Measurements from ENCODE around the gene CUL9. TPM values are rescaled to one million over a fixed set of nuclear protein-coding genes. Genes with fewer than 3 reads are reported as not detected.

CUL9 gene
- total RNA-seq, 1 experiment from 2014 or later = 15.2 TPM

DNA sequence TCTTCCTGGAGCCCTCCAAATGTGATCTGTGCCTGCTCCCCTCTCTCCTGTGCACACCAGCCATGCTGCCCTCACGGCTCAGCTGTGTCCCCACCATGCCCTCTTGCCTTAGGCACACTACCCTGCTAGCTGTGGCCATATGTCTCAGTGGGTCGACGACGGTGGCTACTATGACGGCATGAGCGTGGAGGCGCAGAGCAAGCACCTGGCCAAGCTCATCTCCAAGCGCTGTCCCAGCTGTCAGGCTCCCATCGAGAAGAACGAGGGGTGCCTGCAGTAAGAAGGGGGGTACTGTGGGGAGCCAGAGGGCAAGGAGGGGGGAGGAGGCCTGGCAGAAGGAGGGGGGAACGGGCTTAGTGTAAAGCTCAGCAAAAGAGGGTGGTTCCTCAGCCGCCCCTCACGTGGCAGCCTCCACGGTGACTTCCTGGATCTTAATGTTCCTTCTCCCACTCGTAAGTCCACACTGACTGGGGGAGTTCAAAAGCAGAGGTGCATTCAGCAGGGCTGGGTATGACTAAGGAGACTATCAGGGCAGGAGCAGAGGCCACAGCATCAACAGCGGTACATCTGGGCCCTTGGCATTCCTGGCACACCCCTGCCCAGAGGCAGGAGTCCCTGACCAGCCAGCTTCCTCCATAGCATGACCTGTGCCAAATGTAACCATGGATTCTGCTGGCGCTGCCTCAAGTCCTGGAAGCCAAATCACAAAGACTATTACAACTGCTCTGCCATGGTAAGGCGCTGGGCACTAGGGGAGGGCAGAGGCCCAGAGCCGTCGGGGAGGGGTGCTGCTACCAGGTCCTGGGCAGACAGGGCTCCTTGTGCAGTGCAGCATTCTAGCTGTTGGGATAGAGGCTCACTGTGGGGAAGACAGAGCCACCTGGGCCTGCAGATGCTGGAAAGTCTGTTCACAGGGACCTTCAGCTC lies 39.3 kb downstream of the CUL9 start:
- Histone ChIP-seq H3T11ph (ENCODE audit: low read length) (no peak overlapping the region), H3K4me1 (ENCODE audit: insufficient read depth, low read length) (no peaks in the 10 kb centered on the region; the same call in 1 of the 2 replicates), H3K4ac (ENCODE audit: low read depth, low read length) (no peak overlapping the region), H2BK120ac (ENCODE audit: low read depth, low read length, poor library complexity, severe bottlenecking) (no peak overlapping the region), H4K8ac (replicated peaks; ENCODE audit: insufficient read length, low read depth, low read length) (no peak overlapping the region), H3K14ac (ENCODE audit: insufficient read depth, low read length) (no peak overlapping the region; the same call in 1 of the 2 replicates), H2BK5ac (ENCODE audit: insufficient read length, low read length) (no peak overlapping the region), H2BK15ac (ENCODE audit: low read depth, low read length) (no peak overlapping the region), H3K27ac (ENCODE audit: insufficient read length, low read depth, low read length) (no peak overlapping the region), H3K9me3 (ENCODE audit: control insufficient read depth, low read depth, low read length) (no peaks in the 10 kb centered on the region), H3K23ac (ENCODE audit: insufficient read length, low read depth, low read length) (no peak overlapping the region), H2BK12ac (ENCODE audit: insufficient read length, low read depth, low read length) (no peak overlapping the region), H3K9ac (ENCODE audit: extremely low read depth, insufficient read length, low read length) (no peak overlapping the region), H3K18ac (ENCODE audit: insufficient read length, low read depth, low read length) (no peak overlapping the region), H3K23me2 (ENCODE audit: insufficient read length, low read depth, low read length, poor library complexity, severe bottlenecking) (no peaks in the 10 kb centered on the region), H3K27me3 (ENCODE audit: insufficient read depth, low read length) (no peaks in the 10 kb centered on the region), H4K20me1 (ENCODE audit: control insufficient read depth, insufficient read depth, insufficient read length) (no peaks in the 10 kb centered on the region), H3K79me2 (ENCODE audit: insufficient read depth, low read length) (no peaks in the 10 kb centered on the region), H3K56ac (ENCODE audit: insufficient read length, low read depth, low read length) (no peak overlapping the region), H2AK5ac (ENCODE audit: insufficient read length, low read length) (no peak overlapping the region), H4K91ac (ENCODE audit: insufficient read length, low read depth, low read length) (no peak overlapping the region), H3K79me1 (ENCODE audit: insufficient read depth, low read depth, low read length, poor library complexity, severe bottlenecking) (no peaks in the 10 kb centered on the region), H2AFZ (ENCODE audit: low read length) (no peak overlapping the region), H3K4me2 (ENCODE audit: insufficient read depth, insufficient read length, low read length) (no peak overlapping the region), H2BK20ac (ENCODE audit: low read depth, low read length, poor library complexity, severe bottlenecking) (no peak overlapping the region), H4K5ac (ENCODE audit: insufficient read length, low read depth, low read length) (no peak overlapping the region)
- Mint-ChIP-seq H3K36me3 (ENCODE audit: insufficient read depth in 1 of 3, low read depth in 3 of 3) (peaks cover 9 to 32% (median 14%) of the 10 kb centered on the region in 3 experiments), H3K27ac (peak overlapping the region; percentile 8 to 72 (median 29); a peak in 4 of 7 replicates), H3K4me3 (no peak overlapping the region), H3K27me3 (ENCODE audit: low read depth) (peaks cover 2% of the 10 kb centered on the region; the same call in 1 of the 2 replicates), H3K4me1 (peaks cover 5 to 14% of the 10 kb centered on the region in 2 experiments), H3K9me3 (no peaks in the 10 kb centered on the region)
- no peak for DNase-seq
- WGBS (ENCODE audit: extremely low coverage, insufficient read length, low lambda C conversion rate) = no CpG with 5 or more reads among the region's 20 CpGs
- TF ChIP-seq, protein P1, sequence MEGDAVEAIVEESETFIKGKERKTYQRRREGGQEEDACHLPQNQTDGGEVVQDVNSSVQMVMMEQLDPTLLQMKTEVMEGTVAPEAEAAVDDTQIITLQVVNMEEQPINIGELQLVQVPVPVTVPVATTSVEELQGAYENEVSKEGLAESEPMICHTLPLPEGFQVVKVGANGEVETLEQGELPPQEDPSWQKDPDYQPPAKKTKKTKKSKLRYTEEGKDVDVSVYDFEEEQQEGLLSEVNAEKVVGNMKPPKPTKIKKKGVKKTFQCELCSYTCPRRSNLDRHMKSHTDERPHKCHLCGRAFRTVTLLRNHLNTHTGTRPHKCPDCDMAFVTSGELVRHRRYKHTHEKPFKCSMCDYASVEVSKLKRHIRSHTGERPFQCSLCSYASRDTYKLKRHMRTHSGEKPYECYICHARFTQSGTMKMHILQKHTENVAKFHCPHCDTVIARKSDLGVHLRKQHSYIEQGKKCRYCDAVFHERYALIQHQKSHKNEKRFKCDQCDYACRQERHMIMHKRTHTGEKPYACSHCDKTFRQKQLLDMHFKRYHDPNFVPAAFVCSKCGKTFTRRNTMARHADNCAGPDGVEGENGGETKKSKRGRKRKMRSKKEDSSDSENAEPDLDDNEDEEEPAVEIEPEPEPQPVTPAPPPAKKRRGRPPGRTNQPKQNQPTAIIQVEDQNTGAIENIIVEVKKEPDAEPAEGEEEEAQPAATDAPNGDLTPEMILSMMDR (conservative IDR thresholded peaks at IDR 0.05) = no peak
